Esophagus muscularis mucosa (tissue), 4 donors: ENCODE results near the gene OR2A14. TPM values are rescaled to one million over a fixed set of nuclear protein-coding genes. Genes with fewer than 3 reads are reported as not detected.
"Not testable (repeated sequence)": the region's sequence is repeated elsewhere in the genome, so short reads cannot be mapped to it uniquely, and the experiment has no call there.

ENCODE experiments used
- DNase-seq: peaks from one replicate; pipeline ENCODE4 v3.0.0-alpha.2; 2017; ENCODE audit errors: extremely low spot score
- H3K27ac ChIP-seq, 4 donors: fragments of 200-600 bp; sonication (generic); replicated peaks in 1 of 4; 1 replicate in 3 of 4; 2 replicates in 1 of 4; pipeline ENCODE4 v1.5.1; 2016 to 2019; ENCODE audit warnings: mild to moderate bottlenecking in 1 of 4
- H3K27me3 ChIP-seq, 4 donors: fragments of 200-600 bp; sonication (generic); one replicate each; pipeline versions ENCODE4 v1.5.1 to v1.6.0; 2016 to 2019
- H3K36me3 ChIP-seq, 4 donors: fragments of 200-600 bp; sonication (generic); one replicate each; pipeline ENCODE4 v1.5.1; 2016 to 2019
- H3K4me1 ChIP-seq, 4 donors: fragments of 200-600 bp; sonication (generic); one replicate each; pipeline ENCODE4 v1.5.1; 2016 to 2019
- H3K4me3 ChIP-seq, 4 donors: fragments of 200-600 bp; sonication (generic); 1 replicate in 2 of 4; 2 replicates in 2 of 4; pipeline ENCODE4 v1.5.1; 2016 to 2019; ENCODE audit warnings: mild to moderate bottlenecking in 4 of 4, moderate library complexity in 1 of 4
- H3K9me3 ChIP-seq, 4 donors: fragments of 200-600 bp; sonication (generic); 1 replicate in 3 of 4; 2 replicates in 1 of 4; pipeline ENCODE4 v1.5.1; 2016 to 2019
- CTCF ChIP-seq, 3 experiments: fragments of 200-600 bp in 2 of 3; fragments of 450-650 bp in 1 of 3; sonication (generic) in 2 of 3; IDR thresholded peaks; one replicate each; pipeline ENCODE4 v1.5.1; 2017 to 2019; ENCODE audit warnings: antibody characterized with exemption in 3 of 3, mild to moderate bottlenecking in 2 of 3, moderate library complexity in 1 of 3
- EP300 ChIP-seq: sonication (generic); formaldehyde crosslinking; IDR thresholded peaks from one replicate; pipeline ENCODE4 v1.6.1; 2017; ENCODE audit warnings: antibody characterized with exemption
- POLR2A ChIP-seq: fragments of 450-650 bp; IDR thresholded peaks from one replicate; pipeline ENCODE4 v1.6.1; 2017; ENCODE audit warnings: antibody characterized with exemption, moderate library complexity, mild to moderate bottlenecking, low read depth
- POLR2AphosphoS5 ChIP-seq, 2 donors: sonication (generic); formaldehyde crosslinking; IDR thresholded peaks; one replicate each; pipeline ENCODE4 v1.6.1; 2017; ENCODE audit warnings: antibody characterized with exemption in 2 of 2
- WGBS: methylation state at CpG from one replicate; pipeline ENCODE4 v1.1.5; 2018; 5-methylcytosine and 5-hydroxymethylcytosine counted together
- intact Hi-C: fragments of 100-400 bp; cut with DNase I; formaldehyde crosslinking; loops from one replicate; pipeline ENCODE4 v1.15.1; 2023
- total RNA-seq, 4 donors: library from RNA; depleted of rRNA; stranded (reverse); fragments of >200 nt; gene quantifications; one replicate each; pipeline versions ENCODE4 v1.1.0 to v1.2.1, GENCODE V29; 2016

OR2A14 gene
- total RNA-seq, 4 donors from 2014 or later: not detected

GRCh38 chr7:144142187-144142586 is 19.2 kb downstream of the OR2A14 start:
- Histone ChIP-seq H3K27me3 (no peaks in the 10 kb centered on the region), H3K9me3 (peaks cover 0 to 11% (median 2%) of the 10 kb centered on the region in 4 donors), H3K36me3 (no peaks in the 10 kb centered on the region), H3K4me3 (no peak overlapping the region), H3K4me1 (no peaks in the 10 kb centered on the region), H3K27ac (no peak overlapping the region)
- no peak for DNase-seq
- 91% methylated on average over 3 of the region's 3 CpGs for WGBS
- TF ChIP-seq POLR2A (no peak), POLR2AphosphoS5 (IDR thresholded peaks at IDR 0.05) (no peak), EP300 (no peak), CTCF (IDR thresholded peaks at IDR 0.05) (no peak)
- intact Hi-C loops: no loop called here

- peaks cover 0 to 34% (median 22%) of the 10 kb centered on the region in 4 donors for H3K9me3 ChIP-seq
- no peaks in the 10 kb centered on the region for H3K36me3 ChIP-seq
- TF ChIP-seq POLR2AphosphoS5 (IDR thresholded peaks at IDR 0.05): no peak
- TF ChIP-seq EP300: no peak
- TF ChIP-seq CTCF (IDR thresholded peaks at IDR 0.05): no peak
- no peak for TF ChIP-seq POLR2A
- no peaks in the 10 kb centered on the region for H3K27me3 ChIP-seq
- no peak for DNase-seq
- 96% methylated on average over 3 of the region's 3 CpGs for WGBS
- intact Hi-C loops: no loop called here
- no peaks in the 10 kb centered on the region for H3K4me1 ChIP-seq
- H3K4me3 ChIP-seq: no peak overlapping the region
- H3K27ac ChIP-seq: no peak overlapping the region
Measured at GRCh38 chr7:144144426-144144825, 21.4 kb downstream of the OR2A14 start.

- 72% methylated on average over 2 of the region's 2 CpGs for WGBS
- intact Hi-C loops: no loop called here
Measured at GRCh38 chr7:144148224-144148827, 25.4 kb downstream of the OR2A14 start.

GRCh38 chr7:144158861-144159260 is 35.9 kb downstream of the OR2A14 start:
- Histone ChIP-seq H3K36me3 (no peaks in the 10 kb centered on the region), H3K4me1 (no peaks in the 10 kb centered on the region), H3K9me3 (peaks cover 0 to 5% (median 0%) of the 10 kb centered on the region in 4 donors), H3K27me3 (no peaks in the 10 kb centered on the region), H3K27ac (no peak overlapping the region), H3K4me3 (no peak overlapping the region)
- WGBS: 80% methylated on average over 1 of the region's 1 CpG
- TF ChIP-seq CTCF (IDR thresholded peaks at IDR 0.05) (no peak), POLR2A (no peak), EP300 (no peak), POLR2AphosphoS5 (IDR thresholded peaks at IDR 0.05) (no peak)
- intact Hi-C loops: no loop called here
- no peak for DNase-seq

More at GRCh38 chr7:144148224-144148827, 25.4 kb downstream of the OR2A14 start:
- H3K9me3 ChIP-seq: peaks cover 0 to 47% (median 35%) of the 10 kb centered on the region in 4 donors
- no peak for DNase-seq
- H3K4me3 ChIP-seq: no peak overlapping the region
- no peak overlapping the region for H3K27ac ChIP-seq
- no peaks in the 10 kb centered on the region for H3K4me1 ChIP-seq
- H3K27me3 ChIP-seq: no peaks in the 10 kb centered on the region
- H3K36me3 ChIP-seq: no peaks in the 10 kb centered on the region
- TF ChIP-seq CTCF (IDR thresholded peaks at IDR 0.05) (no peak), EP300 (no peak), POLR2A (no peak), POLR2AphosphoS5 (IDR thresholded peaks at IDR 0.05) (no peak)

- Histone ChIP-seq H3K36me3 (no peaks in the 10 kb centered on the region), H3K9me3 (peaks cover 0 to 5% (median 0%) of the 10 kb centered on the region in 4 donors), H3K27ac (no peak overlapping the region), H3K4me3 (no peak overlapping the region), H3K4me1 (no peaks in the 10 kb centered on the region), H3K27me3 (no peaks in the 10 kb centered on the region)
- DNase-seq: no peak
- TF ChIP-seq EP300: no peak
- no peak for TF ChIP-seq POLR2AphosphoS5 (IDR thresholded peaks at IDR 0.05)
- no peak for TF ChIP-seq POLR2A
- TF ChIP-seq CTCF (IDR thresholded peaks at IDR 0.05): no peak
- intact Hi-C loops: no loop called here
- WGBS: 75% methylated on average over 2 of the region's 2 CpGs
Measured at GRCh38 chr7:144164784-144165183, 41.8 kb downstream of the OR2A14 start.

GRCh38 chr7:144171594-144172350 is 48.8 kb downstream of the OR2A14 start:
- DNase-seq, H3K36me3 ChIP-seq, H3K4me1 ChIP-seq, H3K9me3 ChIP-seq, H3K4me3 ChIP-seq, H3K27ac ChIP-seq, H3K27me3 ChIP-seq: not testable (repeated sequence)
- intact Hi-C loops: loop anchor here (10.0 kb wide), 1 partner anchor 223 kb away; no protein-coding TSS in a partner anchor
- 77% methylated on average over 4 of the region's 4 CpGs for WGBS
